Thyroid gland (tissue), 4 donors: ENCODE data around the gene ENOX1.

ENCODE experiments used
- CTCF ChIP-seq, 6 experiments: fragments of 200-600 bp in 3 of 6; fragments of 450-650 bp in 3 of 6; sonication (generic) in 3 of 6; IDR thresholded peaks; one replicate each; pipeline ENCODE4 v1.5.1; 2016 to 2019; ENCODE audit warnings: antibody characterized with exemption in 6 of 6, mild to moderate bottlenecking in 2 of 6, inconsistent platforms in 1 of 6, moderate library complexity in 1 of 6
- POLR2A ChIP-seq, 2 donors: fragments of 450-650 bp; IDR thresholded peaks; one replicate each; pipeline ENCODE4 v1.6.1; 2017; ENCODE audit warnings: antibody characterized with exemption in 2 of 2, mild to moderate bottlenecking in 2 of 2, moderate library complexity in 1 of 2

DNA sequence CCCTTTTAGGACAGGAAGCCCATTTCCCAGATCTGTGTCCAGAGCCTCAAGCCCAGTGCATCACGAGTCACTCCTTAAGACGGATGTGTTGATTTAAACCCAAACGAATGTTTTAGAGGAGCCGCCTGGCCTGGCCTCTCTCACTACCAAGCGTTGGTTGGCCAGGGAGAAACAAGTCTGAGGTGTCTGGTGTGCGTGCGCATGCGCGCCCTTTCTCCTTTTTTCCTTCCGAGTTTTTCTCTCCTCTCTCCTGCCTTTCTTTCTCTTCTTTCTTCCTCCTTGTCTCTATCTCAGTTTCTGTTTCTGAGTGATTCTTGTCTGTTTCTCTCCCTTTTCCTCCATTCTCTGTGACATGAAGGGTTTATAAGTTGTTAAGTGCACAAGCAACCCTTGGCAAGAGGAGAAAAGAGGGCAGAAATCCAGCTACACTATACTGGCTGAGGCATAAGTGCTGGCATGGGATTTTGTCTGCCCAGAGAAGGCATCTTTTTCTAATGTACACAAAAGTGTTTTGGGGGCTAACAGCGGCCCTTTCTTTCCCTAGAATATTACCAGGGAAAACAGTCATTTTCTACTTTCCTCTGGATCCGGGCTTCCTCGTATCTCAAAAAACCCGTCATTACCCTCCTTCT, 592.9 kb downstream of the ENOX1 start:
- TF ChIP-seq CTCF (IDR thresholded peaks at IDR 0.05) (no peak), POLR2A (IDR thresholded peaks at IDR 0.05) (no peak)
